GM12891 (cell line): ENCODE measurements around the gene NDP. TPM values are rescaled to one million over a fixed set of nuclear protein-coding genes. Genes with fewer than 3 reads are reported as not detected.

Experiments
- DNase-seq: peaks from one replicate; pipeline ENCODE4 v3.0.0; 2011; ENCODE audit warnings: low spot score; ENCODE audit not compliant: insufficient read length
- FAIRE-seq: peaks from 2 replicates; lab custom pipeline; 2011; peaks lifted over from hg19 to GRCh38; lab: Jason Lieb, UNC
- PAX5 ChIP-seq: IDR thresholded peaks from 2 replicates; pipeline ENCODE4 v1.6.1; 2011; ENCODE audit warnings: low read length, moderate library complexity, mild to moderate bottlenecking; ENCODE audit not compliant: insufficient read depth, severe bottlenecking
- POLR2A ChIP-seq: IDR thresholded peaks from 2 replicates; pipeline ENCODE4 v1.6.1; 2011; ENCODE audit warnings: low read depth, low read length, control low read depth
- POLR2AphosphoS5 ChIP-seq: IDR thresholded peaks from 2 replicates; pipeline ENCODE4 v1.6.1; 2011; ENCODE audit warnings: low read depth, low read length, control low read depth
- POU2F2 ChIP-seq: IDR thresholded peaks from 2 replicates; pipeline ENCODE4 v1.6.1; 2011; ENCODE audit warnings: low read depth, mild to moderate bottlenecking, control low read depth, low read length, moderate library complexity
- SPI1 ChIP-seq: IDR thresholded peaks from 2 replicates; pipeline ENCODE4 v1.6.1; 2011; ENCODE audit warnings: low read depth, low read length, control low read depth
- TAF1 ChIP-seq: IDR thresholded peaks from 2 replicates; pipeline ENCODE4 v1.6.1; 2011; ENCODE audit warnings: low read depth, low read length, control low read depth
- polyA plus RNA-seq: library from polyadenylated mRNA; unstranded; fragments of >200 nt; gene quantifications from one replicate; pipeline ENCODE4 v1.2.1, GENCODE V29; 2012; ENCODE audit warnings: low read depth, missing spikeins, inconsistent platforms; ENCODE audit not compliant: missing spikeins

NDP gene
- not detected for polyA plus RNA-seq

DNA sequence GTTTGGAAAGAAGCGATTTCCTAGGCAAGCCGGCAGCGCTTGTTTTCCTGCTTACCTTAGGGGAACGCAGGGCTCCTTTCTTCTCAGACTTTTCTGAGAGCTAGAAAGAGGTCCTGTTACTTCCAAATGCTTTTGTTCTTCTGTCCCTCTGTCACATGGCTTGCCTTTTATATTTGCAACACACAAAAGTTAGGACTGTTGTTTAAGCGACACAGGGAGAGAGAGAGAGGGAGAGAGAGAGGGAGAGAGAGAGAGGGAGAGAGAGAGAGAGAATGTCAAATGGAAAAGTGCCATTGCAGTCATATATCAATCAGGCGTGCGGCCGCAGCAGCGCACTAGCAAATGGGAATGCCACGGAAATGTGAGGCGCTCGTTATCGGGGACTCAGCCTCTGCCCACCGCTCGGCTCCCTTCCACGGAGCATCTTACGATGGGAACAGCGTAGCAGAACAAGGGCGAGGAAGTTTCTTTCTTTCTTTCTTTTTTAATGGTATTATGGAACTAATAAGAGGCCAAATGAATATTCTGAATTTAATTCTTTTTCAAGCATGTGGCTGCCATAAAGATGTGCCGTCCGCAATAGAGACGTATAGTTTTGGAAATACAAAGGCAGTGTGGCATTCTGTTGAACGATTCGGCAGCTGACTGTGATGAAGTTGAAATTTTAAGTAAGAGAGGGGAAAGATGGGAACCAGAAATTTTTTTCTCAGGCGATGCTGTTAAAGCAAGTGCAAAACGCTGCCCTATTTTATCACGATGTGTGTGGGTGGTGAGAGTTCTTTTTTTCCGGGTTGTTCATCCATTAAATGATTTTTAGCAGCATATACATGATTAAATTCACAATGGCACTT is at the start of gene NDP:
TSS of gene NDP (minus strand) at position 142 of the 851 bp plus-strand sequence. CDS start 14,745 bp downstream, outside the sequence.
- DNase-seq, result no peak
- TF ChIP-seq POLR2A (no peak), SPI1 (no peak), POU2F2 (no peak), PAX5 (no peak), POLR2AphosphoS5 (no peak), TAF1 (no peak)
- FAIRE-seq, result no peak

- DNase-seq, result no peak
Measured at GRCh38 chrX:44022964-44023363, 49.8 kb upstream of the NDP start.

GRCh38 chrX:44020693-44021092 is 47.5 kb upstream of the NDP start:
- FAIRE-seq (no peak), DNase-seq (no peak)
- TF ChIP-seq SPI1 (no peak), TAF1 (no peak), POLR2AphosphoS5 (no peak)

More at GRCh38 chrX:44022964-44023363, 49.8 kb upstream of the NDP start:
- no peak for FAIRE-seq
- TF ChIP-seq TAF1, result no peak
- TF ChIP-seq PAX5, result no peak
- TF ChIP-seq POLR2AphosphoS5, result no peak
- TF ChIP-seq POLR2A, result no peak

GRCh38 chrX:44019911-44020310 is 46.7 kb upstream of the NDP start:
- TF ChIP-seq POLR2AphosphoS5 (no peak), TAF1 (no peak), PAX5 (no peak), SPI1 (no peak), POLR2A (no peak), POU2F2 (no peak)
- DNase-seq (no peak), FAIRE-seq (no peak)

GRCh38 chrX:44017676-44018075 is 44.5 kb upstream of the NDP start:
- no peak for DNase-seq
- TF ChIP-seq SPI1 (no peak), POU2F2 (no peak)
- no peak for FAIRE-seq

DNA sequence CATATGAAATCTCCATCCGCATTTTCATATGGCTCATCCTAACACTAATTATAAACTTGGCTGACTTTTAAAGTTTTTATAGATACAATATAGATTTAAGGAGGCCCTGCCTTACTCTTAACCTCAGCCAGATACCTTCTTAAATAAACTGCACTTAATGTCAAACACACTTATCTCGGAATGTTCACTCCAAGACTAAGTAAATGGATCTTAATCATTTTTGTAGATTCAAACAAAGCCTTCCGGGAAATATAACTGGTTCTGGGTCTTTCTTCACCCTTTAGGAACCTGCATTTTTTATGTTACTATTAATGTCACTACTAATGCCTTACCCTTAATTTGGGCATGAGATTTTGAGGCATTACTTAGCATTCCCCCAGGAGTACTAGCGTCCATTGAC is 43.7 kb upstream of the NDP start:
- no peak for DNase-seq
- TF ChIP-seq TAF1 (no peak), POU2F2 (no peak), PAX5 (no peak), POLR2AphosphoS5 (no peak), POLR2A (no peak), SPI1 (no peak)
- no peak for FAIRE-seq

- no peak for DNase-seq
Measured at GRCh38 chrX:44012484-44013096, 39.4 kb upstream of the NDP start.

GRCh38 chrX:44011506-44011905 is 38.3 kb upstream of the NDP start:
- FAIRE-seq (no peak), DNase-seq (no peak)
- TF ChIP-seq TAF1 (no peak), POU2F2 (no peak), POLR2A (no peak), POLR2AphosphoS5 (no peak), SPI1 (no peak), PAX5 (no peak)

More at GRCh38 chrX:44012484-44013096, 39.4 kb upstream of the NDP start:
- no peak for TF ChIP-seq TAF1
- no peak for TF ChIP-seq SPI1
- no peak for TF ChIP-seq PAX5
- TF ChIP-seq POLR2AphosphoS5, result no peak
- no peak for TF ChIP-seq POLR2A
- TF ChIP-seq POU2F2, result no peak
- no peak for FAIRE-seq

DNA sequence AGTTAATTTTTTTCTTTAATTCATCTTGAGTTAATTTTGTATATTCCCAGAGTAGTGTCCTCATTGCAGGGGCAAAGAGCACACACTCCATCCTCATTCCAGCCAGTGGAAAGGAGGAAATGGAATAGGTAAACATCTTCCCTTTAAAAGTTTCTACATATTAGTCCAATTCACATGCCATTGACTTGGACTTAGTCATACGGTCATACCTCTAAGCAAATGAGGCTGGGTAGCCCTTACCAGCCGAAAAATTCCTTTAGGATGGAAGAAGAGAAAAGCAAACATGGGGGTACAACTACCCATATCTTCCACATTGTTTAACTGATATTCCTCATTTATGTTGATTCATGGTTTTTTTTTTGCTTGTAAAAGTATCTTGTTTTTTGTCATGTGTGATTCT is 37.4 kb upstream of the NDP start:
- FAIRE-seq (no peak), DNase-seq (no peak)
- TF ChIP-seq POU2F2 (no peak), POLR2AphosphoS5 (no peak), POLR2A (no peak), SPI1 (no peak), TAF1 (no peak), PAX5 (no peak)
